SK-N-SH treated with all-trans-retinoic acid at 6 μM for 48 hours (cell line): ENCODE measurements around the gene ORC5.

Experiments
- ARNTL ChIP-seq: fragments of 450-650 bp; formaldehyde crosslinking; IDR thresholded peaks from 2 replicates; pipeline ENCODE4 v1.5.0; 2020; ENCODE audit warnings: low read depth, mild to moderate bottlenecking, moderate library complexity, borderline replicate concordance
- BACH2 ChIP-seq: fragments of 250-450 bp; sonication (Bioruptor Pico); IDR thresholded peaks from 2 replicates; pipeline ENCODE4 v1.9.0; 2021; ENCODE audit warnings: mild to moderate bottlenecking, borderline replicate concordance
- CSDC2 ChIP-seq: fragments of 250-450 bp; sonication (Bioruptor Pico); IDR thresholded peaks from 2 replicates; pipeline ENCODE4 v1.5.0; 2020; ENCODE audit warnings: mild to moderate bottlenecking, moderate library complexity
- RARB ChIP-seq: fragments of 250-450 bp; sonication (Bioruptor Pico); IDR thresholded peaks from 2 replicates; pipeline ENCODE4 v1.8.0; 2021; ENCODE audit warnings: mild to moderate bottlenecking, moderate library complexity
- SNAI2 ChIP-seq: fragments of 250-450 bp; sonication (Bioruptor Pico); IDR thresholded peaks from 2 replicates; pipeline ENCODE4 v1.5.0; 2020; ENCODE audit warnings: mild to moderate bottlenecking, moderate library complexity
- ZC3H10 ChIP-seq: fragments of 250-450 bp; sonication (Bioruptor Pico); IDR thresholded peaks from 2 replicates; pipeline ENCODE4 v1.5.1; 2021; ENCODE audit warnings: mild to moderate bottlenecking, moderate library complexity
- TF ChIP-seq, protein P1 (sequence below): fragments of 250-450 bp; sonication (Bioruptor Pico); IDR thresholded peaks from 2 replicates; pipeline ENCODE4 v1.5.1; 2020; ENCODE audit warnings: low read depth, mild to moderate bottlenecking, moderate library complexity
- TF ChIP-seq, protein P2 (sequence below): fragments of 250-450 bp; sonication (Bioruptor Pico); IDR thresholded peaks from 2 replicates; pipeline ENCODE4 v1.8.0; 2020; ENCODE audit warnings: mild to moderate bottlenecking, moderate library complexity, borderline replicate concordance
- TF ChIP-seq, protein P3 (sequence below): fragments of 250-450 bp; sonication (Bioruptor Pico); IDR thresholded peaks from 2 replicates; pipeline ENCODE4 v1.5.0; 2020; ENCODE audit warnings: mild to moderate bottlenecking, moderate library complexity
- TF ChIP-seq, protein P4 (sequence below): fragments of 250-450 bp; sonication (Bioruptor Pico); IDR thresholded peaks from 2 replicates; pipeline ENCODE4 v1.8.0; 2021; ENCODE audit warnings: low read depth, mild to moderate bottlenecking, moderate library complexity, borderline replicate concordance

DNA sequence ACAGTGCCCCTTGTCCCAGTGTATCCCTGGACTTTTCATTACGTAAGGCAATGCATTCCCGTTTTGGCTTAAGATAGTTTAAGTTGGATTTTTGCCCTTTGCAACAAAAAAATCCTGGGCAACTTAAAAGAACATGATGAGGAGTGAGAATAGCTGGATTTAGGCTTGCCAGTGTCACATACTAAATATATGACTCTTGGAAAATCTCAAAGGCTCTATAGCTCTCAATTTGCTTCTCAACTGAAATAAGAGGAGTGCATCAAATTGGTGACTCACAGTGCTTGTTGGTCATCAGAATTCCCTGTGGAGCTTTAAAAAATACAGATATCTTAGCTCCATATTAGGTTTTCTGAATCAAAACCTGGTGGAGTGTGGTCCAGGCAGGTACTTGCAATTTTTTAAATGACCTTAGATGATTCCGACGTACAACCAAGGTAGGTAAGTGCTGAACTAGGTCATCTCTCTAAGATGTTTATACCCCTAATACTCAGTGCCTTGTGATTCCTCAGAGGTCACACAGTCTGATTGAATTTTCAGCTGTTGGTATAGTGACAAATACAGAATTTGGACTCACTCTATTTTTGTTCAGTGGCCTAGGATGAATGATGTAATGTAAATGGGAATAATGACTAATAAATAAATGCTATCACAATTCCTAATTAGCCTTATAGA is 33.9 kb upstream of the ORC5 start:
- TF ChIP-seq BACH2 (CRISPR knock-in tag) (no peak), ZC3H10 (CRISPR knock-in tag) (no peak), RARB (CRISPR knock-in tag) (no peak), ARNTL (CRISPR knock-in tag) (no peak), CSDC2 (CRISPR knock-in tag) (no peak), SNAI2 (CRISPR knock-in tag) (no peak)
- TF ChIP-seq, protein P1, sequence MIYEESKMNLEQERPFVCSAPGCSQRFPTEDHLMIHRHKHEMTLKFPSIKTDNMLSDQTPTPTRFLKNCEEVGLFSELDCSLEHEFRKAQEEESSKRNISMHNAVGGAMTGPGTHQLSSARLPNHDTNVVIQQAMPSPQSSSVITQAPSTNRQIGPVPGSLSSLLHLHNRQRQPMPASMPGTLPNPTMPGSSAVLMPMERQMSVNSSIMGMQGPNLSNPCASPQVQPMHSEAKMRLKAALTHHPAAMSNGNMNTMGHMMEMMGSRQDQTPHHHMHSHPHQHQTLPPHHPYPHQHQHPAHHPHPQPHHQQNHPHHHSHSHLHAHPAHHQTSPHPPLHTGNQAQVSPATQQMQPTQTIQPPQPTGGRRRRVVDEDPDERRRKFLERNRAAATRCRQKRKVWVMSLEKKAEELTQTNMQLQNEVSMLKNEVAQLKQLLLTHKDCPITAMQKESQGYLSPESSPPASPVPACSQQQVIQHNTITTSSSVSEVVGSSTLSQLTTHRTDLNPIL, result no peak
- TF ChIP-seq, protein P2, sequence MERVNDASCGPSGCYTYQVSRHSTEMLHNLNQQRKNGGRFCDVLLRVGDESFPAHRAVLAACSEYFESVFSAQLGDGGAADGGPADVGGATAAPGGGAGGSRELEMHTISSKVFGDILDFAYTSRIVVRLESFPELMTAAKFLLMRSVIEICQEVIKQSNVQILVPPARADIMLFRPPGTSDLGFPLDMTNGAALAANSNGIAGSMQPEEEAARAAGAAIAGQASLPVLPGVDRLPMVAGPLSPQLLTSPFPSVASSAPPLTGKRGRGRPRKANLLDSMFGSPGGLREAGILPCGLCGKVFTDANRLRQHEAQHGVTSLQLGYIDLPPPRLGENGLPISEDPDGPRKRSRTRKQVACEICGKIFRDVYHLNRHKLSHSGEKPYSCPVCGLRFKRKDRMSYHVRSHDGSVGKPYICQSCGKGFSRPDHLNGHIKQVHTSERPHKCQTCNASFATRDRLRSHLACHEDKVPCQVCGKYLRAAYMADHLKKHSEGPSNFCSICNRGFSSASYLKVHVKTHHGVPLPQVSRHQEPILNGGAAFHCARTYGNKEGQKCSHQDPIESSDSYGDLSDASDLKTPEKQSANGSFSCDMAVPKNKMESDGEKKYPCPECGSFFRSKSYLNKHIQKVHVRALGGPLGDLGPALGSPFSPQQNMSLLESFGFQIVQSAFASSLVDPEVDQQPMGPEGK, result no peak
- TF ChIP-seq, protein P3, sequence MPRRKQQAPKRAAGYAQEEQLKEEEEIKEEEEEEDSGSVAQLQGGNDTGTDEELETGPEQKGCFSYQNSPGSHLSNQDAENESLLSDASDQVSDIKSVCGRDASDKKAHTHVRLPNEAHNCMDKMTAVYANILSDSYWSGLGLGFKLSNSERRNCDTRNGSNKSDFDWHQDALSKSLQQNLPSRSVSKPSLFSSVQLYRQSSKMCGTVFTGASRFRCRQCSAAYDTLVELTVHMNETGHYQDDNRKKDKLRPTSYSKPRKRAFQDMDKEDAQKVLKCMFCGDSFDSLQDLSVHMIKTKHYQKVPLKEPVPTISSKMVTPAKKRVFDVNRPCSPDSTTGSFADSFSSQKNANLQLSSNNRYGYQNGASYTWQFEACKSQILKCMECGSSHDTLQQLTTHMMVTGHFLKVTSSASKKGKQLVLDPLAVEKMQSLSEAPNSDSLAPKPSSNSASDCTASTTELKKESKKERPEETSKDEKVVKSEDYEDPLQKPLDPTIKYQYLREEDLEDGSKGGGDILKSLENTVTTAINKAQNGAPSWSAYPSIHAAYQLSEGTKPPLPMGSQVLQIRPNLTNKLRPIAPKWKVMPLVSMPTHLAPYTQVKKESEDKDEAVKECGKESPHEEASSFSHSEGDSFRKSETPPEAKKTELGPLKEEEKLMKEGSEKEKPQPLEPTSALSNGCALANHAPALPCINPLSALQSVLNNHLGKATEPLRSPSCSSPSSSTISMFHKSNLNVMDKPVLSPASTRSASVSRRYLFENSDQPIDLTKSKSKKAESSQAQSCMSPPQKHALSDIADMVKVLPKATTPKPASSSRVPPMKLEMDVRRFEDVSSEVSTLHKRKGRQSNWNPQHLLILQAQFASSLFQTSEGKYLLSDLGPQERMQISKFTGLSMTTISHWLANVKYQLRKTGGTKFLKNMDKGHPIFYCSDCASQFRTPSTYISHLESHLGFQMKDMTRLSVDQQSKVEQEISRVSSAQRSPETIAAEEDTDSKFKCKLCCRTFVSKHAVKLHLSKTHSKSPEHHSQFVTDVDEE (CRISPR knock-in tag), result no peak
- TF ChIP-seq, protein P4, sequence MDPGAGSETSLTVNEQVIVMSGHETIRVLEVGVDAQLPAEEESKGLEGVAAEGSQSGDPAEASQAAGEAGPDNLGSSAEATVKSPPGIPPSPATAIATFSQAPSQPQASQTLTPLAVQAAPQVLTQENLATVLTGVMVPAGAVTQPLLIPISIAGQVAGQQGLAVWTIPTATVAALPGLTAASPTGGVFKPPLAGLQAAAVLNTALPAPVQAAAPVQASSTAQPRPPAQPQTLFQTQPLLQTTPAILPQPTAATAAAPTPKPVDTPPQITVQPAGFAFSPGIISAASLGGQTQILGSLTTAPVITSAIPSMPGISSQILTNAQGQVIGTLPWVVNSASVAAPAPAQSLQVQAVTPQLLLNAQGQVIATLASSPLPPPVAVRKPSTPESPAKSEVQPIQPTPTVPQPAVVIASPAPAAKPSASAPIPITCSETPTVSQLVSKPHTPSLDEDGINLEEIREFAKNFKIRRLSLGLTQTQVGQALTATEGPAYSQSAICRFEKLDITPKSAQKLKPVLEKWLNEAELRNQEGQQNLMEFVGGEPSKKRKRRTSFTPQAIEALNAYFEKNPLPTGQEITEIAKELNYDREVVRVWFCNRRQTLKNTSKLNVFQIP, result no peak
